HG02588 (cell line): ENCODE measurements around the gene NIT1.
A peak's percentile ranks its signal among the peaks of the same experiment; 100 is the strongest.

ENCODE experiments used
- ATAC-seq: cut with Tn5 transposase; IDR thresholded peaks from one replicate; pipeline ENCODE4 v1.9.1; 2021; ENCODE audit warnings: mild to moderate bottlenecking, moderate library complexity; ENCODE audit not compliant: unreplicated experiment

Gene NIT1

GRCh38 chr1:161145832-161146231 lies 27.9 kb downstream of the NIT1 start:
- no peak for ATAC-seq

- no peak for ATAC-seq
Observed at GRCh38 chr1:161153176-161153575, 35.3 kb downstream of the NIT1 start.

- ATAC-seq: peak; percentile 87
Observed at GRCh38 chr1:161153682-161154337, 35.9 kb downstream of the NIT1 start, which contains the start of gene UFC1. Gene UFC1, plus strand, starts transcription at chr1:161153978. Its CDS starts 20 bp downstream, at chr1:161153998.

GRCh38 chr1:161157867-161158266 lies 40.0 kb downstream of the NIT1 start:
- ATAC-seq: no peak

GRCh38 chr1:161158316-161159010 lies 40.6 kb downstream of the NIT1 start:
- ATAC-seq: peak; percentile 2

- ATAC-seq: peak; percentile 78
Observed at GRCh38 chr1:161159087-161159912, 41.4 kb downstream of the NIT1 start, which contains the start of gene USP21. Gene USP21, plus strand, starts transcription at chr1:161159500. Its CDS starts 1,141 bp downstream, at chr1:161160641.

- peak; percentile 2 for ATAC-seq
Observed at GRCh38 chr1:161159913-161160243, 42.0 kb downstream of the NIT1 start.

GRCh38 chr1:161160671-161161145 lies 42.8 kb downstream of the NIT1 start:
- ATAC-seq: no peak

GRCh38 chr1:161161652-161162051 lies 43.7 kb downstream of the NIT1 start:
- ATAC-seq: no peak

- no peak for ATAC-seq
Observed at GRCh38 chr1:161162052-161162451, 44.1 kb downstream of the NIT1 start.

GRCh38 chr1:161162806-161163205 lies 44.9 kb downstream of the NIT1 start:
- ATAC-seq: no peak

- ATAC-seq: no peak
Observed at GRCh38 chr1:161163793-161164192, 45.9 kb downstream of the NIT1 start.

GRCh38 chr1:161164901-161165610 lies 47.2 kb downstream of the NIT1 start:
- no peak for ATAC-seq

GRCh38 chr1:161165742-161166668 lies 48.1 kb downstream of the NIT1 start, which contains the start of gene PPOX:
Gene PPOX, plus strand, starts transcription at chr1:161166426. Its CDS starts 422 bp downstream, at chr1:161166848.
- ATAC-seq: peak; percentile 92

GRCh38 chr1:161166669-161167548 lies 49.0 kb downstream of the NIT1 start:
- no peak for ATAC-seq

GRCh38 chr1:161168906-161169305 lies 51.0 kb downstream of the NIT1 start:
- no peak for ATAC-seq
